ENCODE results near the gene ME3.
A peak's percentile ranks its signal among the peaks of the same experiment; 100 is the strongest.

ME3 gene

GRCh38 chr11:86678823-86679222 is 6.4 kb upstream of the ME3 start:
- no peak overlapping the region for H3K4me3 ChIP-seq (ENCODE audit: low read length)
- no peak for TF ChIP-seq ZNF274 (IDR thresholded peaks at IDR 0.05; ENCODE audit: low read depth, low read length)

- H3K4me3 ChIP-seq (ENCODE audit: low read length): no peak overlapping the region
- no peak for TF ChIP-seq ZNF274 (IDR thresholded peaks at IDR 0.05; ENCODE audit: low read depth, low read length)
Observed at GRCh38 chr11:86678296-86678695, 5.9 kb upstream of the ME3 start.

- H3K4me3 ChIP-seq (ENCODE audit: low read length): no peak overlapping the region
Observed at GRCh38 chr11:86676533-86677154, 4.2 kb upstream of the ME3 start.

GRCh38 chr11:86676010-86676409 is 3.6 kb upstream of the ME3 start:
- no peak for TF ChIP-seq ZNF274 (IDR thresholded peaks at IDR 0.05; ENCODE audit: low read depth, low read length)

More at GRCh38 chr11:86676533-86677154, 4.2 kb upstream of the ME3 start:
- no peak for TF ChIP-seq ZNF274 (IDR thresholded peaks at IDR 0.05; ENCODE audit: low read depth, low read length)

GRCh38 chr11:86675017-86675416 is 2.6 kb upstream of the ME3 start:
- no peak for TF ChIP-seq ZNF274 (IDR thresholded peaks at IDR 0.05; ENCODE audit: low read depth, low read length)
- no peak overlapping the region for H3K4me3 ChIP-seq (ENCODE audit: low read length)

More at GRCh38 chr11:86676010-86676409, 3.6 kb upstream of the ME3 start:
- H3K4me3 ChIP-seq (ENCODE audit: low read length): no peak overlapping the region

GRCh38 chr11:86673872-86674750 is 1.7 kb upstream of the ME3 start:
- no peak overlapping the region for H3K4me3 ChIP-seq (ENCODE audit: low read length)
- no peak for TF ChIP-seq ZNF274 (IDR thresholded peaks at IDR 0.05; ENCODE audit: low read depth, low read length)

GRCh38 chr11:86673055-86673843 is 833 bp upstream of the ME3 start:
- H3K4me3 ChIP-seq (ENCODE audit: low read length): no peak overlapping the region
- TF ChIP-seq ZNF274 (IDR thresholded peaks at IDR 0.05; ENCODE audit: low read depth, low read length): no peak

- TF ChIP-seq ZNF274 (IDR thresholded peaks at IDR 0.05; ENCODE audit: low read depth, low read length): no peak
- H3K4me3 ChIP-seq (ENCODE audit: low read length): peak overlapping the region; percentile 50; the same call in 1 of the 2 replicates
Observed at GRCh38 chr11:86671531-86672006, 847 bp downstream of the ME3 start.

- TF ChIP-seq ZNF274 (IDR thresholded peaks at IDR 0.05; ENCODE audit: low read depth, low read length): no peak
- no peak overlapping the region for H3K4me3 ChIP-seq (ENCODE audit: low read length)
Observed at GRCh38 chr11:86670911-86671310, 1.5 kb downstream of the ME3 start.

GRCh38 chr11:86670181-86670580 is 2.2 kb downstream of the ME3 start:
- TF ChIP-seq ZNF274 (IDR thresholded peaks at IDR 0.05; ENCODE audit: low read depth, low read length): no peak
- H3K4me3 ChIP-seq (ENCODE audit: low read length): no peak overlapping the region

GRCh38 chr11:86669424-86669823 is 3.0 kb downstream of the ME3 start:
- H3K4me3 ChIP-seq (ENCODE audit: low read length): no peak overlapping the region
- no peak for TF ChIP-seq ZNF274 (IDR thresholded peaks at IDR 0.05; ENCODE audit: low read depth, low read length)

GRCh38 chr11:86668929-86669328 is 3.5 kb downstream of the ME3 start:
- TF ChIP-seq ZNF274 (IDR thresholded peaks at IDR 0.05; ENCODE audit: low read depth, low read length): no peak
- H3K4me3 ChIP-seq (ENCODE audit: low read length): no peak overlapping the region

- no peak overlapping the region for H3K4me3 ChIP-seq (ENCODE audit: low read length)
- no peak for TF ChIP-seq ZNF274 (IDR thresholded peaks at IDR 0.05; ENCODE audit: low read depth, low read length)
Observed at GRCh38 chr11:86666193-86666592, 6.2 kb downstream of the ME3 start.

- TF ChIP-seq ZNF274 (IDR thresholded peaks at IDR 0.05; ENCODE audit: low read depth, low read length): no peak
- no peak overlapping the region for H3K4me3 ChIP-seq (ENCODE audit: low read length)
Observed at GRCh38 chr11:86664930-86665329, 7.5 kb downstream of the ME3 start.
